OCI-LY7 (cell line): ENCODE results near the gene PPL.

ENCODE experiments used
- EZH2phosphoT487 ChIP-seq: fragments of 200-600 bp; sonication (generic); IDR thresholded peaks from 2 replicates; pipeline ENCODE4 v1.6.1; 2018; ENCODE audit warnings: low read depth, borderline replicate concordance, mild to moderate bottlenecking, mixed run types, antibody characterized with exemption, low read length, moderate library complexity, mixed read lengths
- TF ChIP-seq, protein P1 (sequence below): fragments of 200-600 bp; sonication (generic); conservative IDR thresholded peaks from 2 replicates; pipeline ENCODE4 v1.5.1; 2014; ENCODE audit warnings: mild to moderate bottlenecking, antibody characterized with exemption, low read length, moderate library complexity, mixed read lengths

GRCh38 chr16:4942481-4942880, 5.5 kb upstream of the PPL start:
- TF ChIP-seq, protein P1, sequence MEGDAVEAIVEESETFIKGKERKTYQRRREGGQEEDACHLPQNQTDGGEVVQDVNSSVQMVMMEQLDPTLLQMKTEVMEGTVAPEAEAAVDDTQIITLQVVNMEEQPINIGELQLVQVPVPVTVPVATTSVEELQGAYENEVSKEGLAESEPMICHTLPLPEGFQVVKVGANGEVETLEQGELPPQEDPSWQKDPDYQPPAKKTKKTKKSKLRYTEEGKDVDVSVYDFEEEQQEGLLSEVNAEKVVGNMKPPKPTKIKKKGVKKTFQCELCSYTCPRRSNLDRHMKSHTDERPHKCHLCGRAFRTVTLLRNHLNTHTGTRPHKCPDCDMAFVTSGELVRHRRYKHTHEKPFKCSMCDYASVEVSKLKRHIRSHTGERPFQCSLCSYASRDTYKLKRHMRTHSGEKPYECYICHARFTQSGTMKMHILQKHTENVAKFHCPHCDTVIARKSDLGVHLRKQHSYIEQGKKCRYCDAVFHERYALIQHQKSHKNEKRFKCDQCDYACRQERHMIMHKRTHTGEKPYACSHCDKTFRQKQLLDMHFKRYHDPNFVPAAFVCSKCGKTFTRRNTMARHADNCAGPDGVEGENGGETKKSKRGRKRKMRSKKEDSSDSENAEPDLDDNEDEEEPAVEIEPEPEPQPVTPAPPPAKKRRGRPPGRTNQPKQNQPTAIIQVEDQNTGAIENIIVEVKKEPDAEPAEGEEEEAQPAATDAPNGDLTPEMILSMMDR: no peak
- TF ChIP-seq EZH2phosphoT487: no peak
